ENCODE results near the gene TENM4. TPM values are rescaled to one million over a fixed set of nuclear protein-coding genes. Genes with fewer than 3 reads are reported as not detected.

Gene TENM4
- polyA plus RNA-seq, 1 donor from 2014 or later, result 16.8 TPM

DNA sequence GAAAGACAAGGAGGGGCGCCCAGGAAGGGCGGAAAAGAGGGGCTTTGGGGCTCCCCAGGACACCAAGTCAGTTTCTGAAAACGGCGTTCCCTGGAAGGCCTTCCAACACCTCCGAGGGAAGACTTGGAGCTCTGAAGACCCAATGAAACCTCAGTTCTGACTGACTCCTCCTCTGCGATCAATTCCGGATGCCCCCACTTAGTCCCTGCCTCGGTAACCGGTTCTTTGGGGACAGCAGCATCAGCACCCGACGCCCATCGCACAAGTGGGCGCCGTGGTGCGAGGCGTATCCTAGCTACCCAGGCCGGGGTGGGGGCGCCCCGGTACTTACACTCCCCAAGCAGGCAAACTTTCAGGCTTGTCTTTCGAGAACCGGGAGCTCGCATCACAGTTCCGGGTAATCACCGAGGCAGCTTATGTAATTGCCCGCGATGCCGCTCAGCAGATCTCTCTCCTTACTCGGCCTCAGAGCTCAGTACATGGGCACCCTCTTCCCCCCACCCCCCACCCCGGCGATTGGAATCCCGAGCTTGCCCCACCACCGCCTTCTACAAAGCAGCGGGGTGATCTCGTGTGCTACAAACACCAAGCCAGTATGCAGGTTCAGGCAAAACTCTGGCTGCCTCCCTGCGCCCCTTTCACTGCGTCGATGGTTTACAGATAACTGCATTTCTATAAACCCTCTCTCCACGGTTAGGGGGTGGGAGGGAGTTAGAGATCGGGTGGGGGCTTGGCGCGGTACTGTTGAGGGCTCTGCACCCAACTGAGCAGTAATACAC is 2.0 kb downstream of the TENM4 start:
- Histone ChIP-seq H4K20me1 (ENCODE audit: insufficient read depth) (peaks cover 9% of the 10 kb centered on the region), H3K9me3 (ENCODE audit: low read length) (no peaks in the 10 kb centered on the region), H3K4me2 (ENCODE audit: low read length) (peak overlapping the region; percentile 78), H3K79me2 (replicated peaks; ENCODE audit: insufficient read depth, low read length) (peaks cover 58% of the 10 kb centered on the region), H3K27ac (ENCODE audit: low read length) (peak overlapping the region; percentile 90), H3K9ac (ENCODE audit: low read length) (peak overlapping the region; percentile 95), H2AFZ (ENCODE audit: low read depth, low read length) (no peak overlapping the region), H3K9me2 (ENCODE audit: insufficient read depth, low read length) (no peaks in the 10 kb centered on the region), H3K27me3 (ENCODE audit: insufficient read depth, low read depth, low read length) (no peaks in the 10 kb centered on the region), H3K4me3 (ENCODE audit: low read length) (peak overlapping the region; percentile 82), H3K36me3 (ENCODE audit: insufficient read depth, low read length) (no peaks in the 10 kb centered on the region), H3F3A (ENCODE audit: insufficient read depth, low read length, poor library complexity, severe bottlenecking) (peaks cover 6% of the 10 kb centered on the region)
- TF ChIP-seq POLR2AphosphoS5 (IDR thresholded peaks at IDR 0.05), result no peak
- no peak for TF ChIP-seq RAD21 (conservative IDR thresholded peaks at IDR 0.05)
- TF ChIP-seq TAF1 (IDR thresholded peaks at IDR 0.05; ENCODE audit: low read depth), result peak; percentile 4

- no peaks in the 10 kb centered on the region for H3K9me3 ChIP-seq (ENCODE audit: low read length)
- peak overlapping the region; percentile 90 for H3K27ac ChIP-seq (ENCODE audit: low read length)
Observed at GRCh38 chr11:79437981-79438630, 2.7 kb downstream of the TENM4 start.

More at GRCh38 chr11:79437981-79438630, 2.7 kb downstream of the TENM4 start:
- H3K79me2 ChIP-seq (replicated peaks; ENCODE audit: insufficient read depth, low read length), result peaks cover 65% of the 10 kb centered on the region
- H3K9ac ChIP-seq (ENCODE audit: low read length), result peak overlapping the region; percentile 95
- peaks cover 9% of the 10 kb centered on the region for H4K20me1 ChIP-seq (ENCODE audit: insufficient read depth)
- TF ChIP-seq EP300 (conservative IDR thresholded peaks at IDR 0.05; ENCODE audit: poor library complexity, severe bottlenecking), result no peak
- no peak for TF ChIP-seq POLR2AphosphoS5 (IDR thresholded peaks at IDR 0.05)
- TF ChIP-seq REST (IDR thresholded peaks at IDR 0.05; ENCODE audit: borderline replicate concordance), result peak; percentile 54
- TF ChIP-seq MXI1 (conservative IDR thresholded peaks at IDR 0.05; ENCODE audit: poor library complexity, severe bottlenecking), result peak; percentile 51
- peak; percentile 54 for TF ChIP-seq RAD21 (conservative IDR thresholded peaks at IDR 0.05)
- TF ChIP-seq TAF1 (IDR thresholded peaks at IDR 0.05; ENCODE audit: low read depth), result no peak
- TF ChIP-seq SMC3 (conservative IDR thresholded peaks at IDR 0.05; ENCODE audit: poor library complexity), result peak; percentile 47
- TF ChIP-seq EZH2 (IDR thresholded peaks at IDR 0.05; ENCODE audit: borderline replicate concordance, insufficient read depth, low read length, poor library complexity, severe bottlenecking), result no peak
- TF ChIP-seq, protein P1, sequence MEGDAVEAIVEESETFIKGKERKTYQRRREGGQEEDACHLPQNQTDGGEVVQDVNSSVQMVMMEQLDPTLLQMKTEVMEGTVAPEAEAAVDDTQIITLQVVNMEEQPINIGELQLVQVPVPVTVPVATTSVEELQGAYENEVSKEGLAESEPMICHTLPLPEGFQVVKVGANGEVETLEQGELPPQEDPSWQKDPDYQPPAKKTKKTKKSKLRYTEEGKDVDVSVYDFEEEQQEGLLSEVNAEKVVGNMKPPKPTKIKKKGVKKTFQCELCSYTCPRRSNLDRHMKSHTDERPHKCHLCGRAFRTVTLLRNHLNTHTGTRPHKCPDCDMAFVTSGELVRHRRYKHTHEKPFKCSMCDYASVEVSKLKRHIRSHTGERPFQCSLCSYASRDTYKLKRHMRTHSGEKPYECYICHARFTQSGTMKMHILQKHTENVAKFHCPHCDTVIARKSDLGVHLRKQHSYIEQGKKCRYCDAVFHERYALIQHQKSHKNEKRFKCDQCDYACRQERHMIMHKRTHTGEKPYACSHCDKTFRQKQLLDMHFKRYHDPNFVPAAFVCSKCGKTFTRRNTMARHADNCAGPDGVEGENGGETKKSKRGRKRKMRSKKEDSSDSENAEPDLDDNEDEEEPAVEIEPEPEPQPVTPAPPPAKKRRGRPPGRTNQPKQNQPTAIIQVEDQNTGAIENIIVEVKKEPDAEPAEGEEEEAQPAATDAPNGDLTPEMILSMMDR (IDR thresholded peaks at IDR 0.05; ENCODE audit: poor library complexity, severe bottlenecking), result no peak
- no peaks in the 10 kb centered on the region for H3K9me2 ChIP-seq (ENCODE audit: insufficient read depth, low read length)
- peak overlapping the region; percentile 19 for H2AFZ ChIP-seq (ENCODE audit: low read depth, low read length)
- peak overlapping the region; percentile 82 for H3K4me3 ChIP-seq (ENCODE audit: low read length)
- H3K27me3 ChIP-seq (ENCODE audit: insufficient read depth, low read depth, low read length), result no peaks in the 10 kb centered on the region
- no peaks in the 10 kb centered on the region for H3K36me3 ChIP-seq (ENCODE audit: insufficient read depth, low read length)
- peaks cover 6% of the 10 kb centered on the region for H3F3A ChIP-seq (ENCODE audit: insufficient read depth, low read length, poor library complexity, severe bottlenecking)
- H3K4me2 ChIP-seq (ENCODE audit: low read length), result peak overlapping the region; percentile 78
